Colon (tissue), 2 donors: ENCODE data around the gene DOK5.

Experiments used
- FAIRE-seq: peaks from 2 replicates; lab custom pipeline; 2012; peaks lifted over from hg19 to GRCh38; lab: Jason Lieb, UNC
- donor health status: control.
- donor health status: control.

DOK5 gene

GRCh38 chr20:54694516-54694915, 219.1 kb downstream of the DOK5 start:
- no peak for FAIRE-seq

- FAIRE-seq = no peak
Observed at GRCh38 chr20:54698373-54698772, 223.0 kb downstream of the DOK5 start.
